Activated CD4-positive, alpha-beta T cell treated with anti-CD3 and anti-CD28 coated beads, Interleukin-2, amount 10 ng/mL, durations not matched to agents 24 days and 14 days (primary cell): ENCODE results near the gene IMPDH1. TPM values are rescaled to one million over a fixed set of nuclear protein-coding genes. Genes with fewer than 3 reads are reported as not detected.
A peak's percentile ranks its signal among the peaks of the same experiment; 100 is the strongest.

ENCODE experiments used
- DNase-seq: peaks from one replicate; pipeline ENCODE4 v3.0.0; 2022
- H3K27ac Mint-ChIP-seq: one replicate; pipeline ENCODE4 v1.8.0; 2022; ENCODE audit warnings: mild to moderate bottlenecking, mixed read lengths
- H3K27me3 Mint-ChIP-seq: one replicate; pipeline ENCODE4 v1.8.0; 2022; ENCODE audit warnings: mixed read lengths
- H3K36me3 Mint-ChIP-seq: one replicate; pipeline ENCODE4 v1.8.0; 2022; ENCODE audit warnings: low read depth, mild to moderate bottlenecking, mixed read lengths
- H3K4me1 Mint-ChIP-seq: one replicate; pipeline ENCODE4 v1.8.0; 2021; ENCODE audit warnings: mixed read lengths
- H3K4me3 Mint-ChIP-seq: one replicate; pipeline ENCODE4 v1.8.0; 2022; ENCODE audit warnings: mild to moderate bottlenecking, moderate library complexity, mixed read lengths
- H3K9me3 Mint-ChIP-seq: one replicate; pipeline ENCODE4 v1.8.0; 2021; ENCODE audit warnings: mixed read lengths
- intact Hi-C: fragments of 100-400 bp; cut with micrococcal nuclease; formaldehyde crosslinking; loops from one replicate; pipeline ENCODE4 v1.15.1; 2023
- total RNA-seq: library from RNA; stranded (reverse); gene quantifications from 2 replicates; pipeline ENCODE4 v1.2.3, GENCODE V29; 2022

Gene IMPDH1
- total RNA-seq, 1 donor from 2014 or later = 105 TPM

DNA sequence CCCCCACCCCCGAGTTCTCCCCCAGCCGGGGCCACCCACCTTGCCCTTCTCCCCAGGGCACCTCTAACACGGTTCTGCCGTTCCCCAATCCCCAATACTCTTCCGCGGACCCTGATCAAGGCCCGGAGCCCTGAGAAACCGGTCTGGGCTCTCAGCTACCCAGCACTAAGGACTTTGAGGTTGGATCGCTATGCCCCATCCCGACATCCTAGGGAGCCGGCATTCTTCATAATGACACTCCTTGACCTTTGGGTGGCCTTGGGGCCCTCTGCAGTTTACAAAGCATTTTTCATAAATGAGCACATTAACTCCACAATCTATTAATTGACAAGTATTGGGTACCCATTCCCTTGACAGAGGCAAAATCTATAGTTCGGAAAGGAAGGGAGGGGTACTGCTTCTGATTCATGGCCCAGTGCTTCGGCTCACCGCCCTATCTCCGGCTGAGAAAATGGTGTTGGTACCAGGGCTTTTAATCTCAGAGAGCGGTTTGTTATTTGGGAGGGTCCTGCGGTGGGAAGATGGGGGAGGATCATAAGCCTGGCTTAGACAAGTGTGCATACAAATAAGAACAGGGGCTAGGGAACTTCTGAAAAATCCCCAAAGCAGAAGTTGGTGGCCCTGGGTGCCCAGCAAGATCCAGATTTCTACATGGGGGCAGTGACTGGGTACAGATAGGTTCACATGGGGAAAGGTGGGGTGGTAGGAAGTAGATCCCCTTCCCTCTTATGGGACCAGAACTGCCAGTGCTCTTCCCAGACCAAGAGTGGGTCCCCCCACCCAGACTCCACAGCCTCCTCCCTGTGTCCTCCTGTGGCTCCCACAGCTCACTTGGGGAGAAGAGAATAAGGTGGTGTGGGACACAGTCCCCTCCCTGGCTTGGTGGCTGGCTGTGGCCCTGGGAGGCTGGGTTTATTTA lies 3.2 kb downstream of the IMPDH1 start:
- peak; percentile 64 for DNase-seq
- H3K27ac Mint-ChIP-seq = peak overlapping the region; percentile 90
- H3K36me3 Mint-ChIP-seq = peaks cover 10% of the 10 kb centered on the region
- peaks cover 46% of the 10 kb centered on the region for H3K4me1 Mint-ChIP-seq
- peaks cover 5% of the 10 kb centered on the region for H3K27me3 Mint-ChIP-seq
- intact Hi-C loops = loop anchor here (5.0 to 10.0 kb wide), 2 partner anchors 128 to 331 kb away; partner anchors contain the start of gene CALU
- H3K4me3 Mint-ChIP-seq = peak overlapping the region; percentile 88
- H3K9me3 Mint-ChIP-seq = no peaks in the 10 kb centered on the region

DNA sequence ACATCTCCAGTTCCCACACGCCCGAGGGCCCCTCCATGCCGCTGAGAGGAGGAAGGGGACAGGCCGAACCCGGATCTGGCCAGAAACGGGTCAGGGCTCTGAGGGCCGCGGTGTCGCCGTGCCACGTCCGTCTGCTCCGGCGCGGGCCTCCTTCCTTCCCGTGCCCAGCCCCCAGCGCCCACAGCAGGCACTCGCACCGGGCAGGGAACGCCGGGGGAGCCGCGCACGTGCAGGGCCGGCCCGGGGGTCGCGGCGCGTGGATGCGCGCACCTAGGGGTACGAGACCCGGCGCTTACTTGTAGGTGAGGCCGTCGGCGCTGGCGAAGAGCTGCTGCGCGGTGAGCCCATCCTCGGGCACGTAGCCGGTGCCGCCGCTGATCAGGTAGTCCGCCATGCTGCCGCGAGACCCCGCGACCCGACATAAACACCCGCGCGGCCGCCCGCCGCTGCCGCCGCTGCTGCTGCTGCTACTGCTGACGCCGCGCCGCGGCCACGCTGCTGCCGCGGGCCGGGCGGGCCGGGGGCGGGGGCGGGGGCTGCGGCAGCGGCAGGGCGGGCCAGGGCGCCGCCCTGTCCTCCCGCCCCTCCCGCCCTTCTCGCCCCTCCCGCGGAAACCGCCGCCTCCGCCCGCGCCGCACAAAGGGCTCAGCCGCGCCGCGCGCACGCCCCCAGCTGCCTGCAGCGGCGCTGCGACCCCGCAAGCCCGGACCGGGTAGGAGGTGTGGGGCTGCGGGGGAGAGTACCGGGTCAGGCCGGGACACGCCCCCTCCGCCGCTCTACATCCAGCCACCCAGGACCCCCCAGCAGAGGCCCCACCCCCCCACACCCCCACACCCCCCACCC lies 4.1 kb downstream of the IMPDH1 start:
- Mint-ChIP-seq H3K27ac (peak overlapping the region; percentile 72), H3K36me3 (peaks cover 19% of the 10 kb centered on the region), H3K9me3 (no peaks in the 10 kb centered on the region), H3K4me3 (peak overlapping the region; percentile 90), H3K4me1 (peaks cover 44% of the 10 kb centered on the region), H3K27me3 (peaks cover 5% of the 10 kb centered on the region)
- intact Hi-C loops = loop anchor here (5.0 to 10.0 kb wide), 2 partner anchors 129 to 332 kb away; partner anchors contain the start of gene CALU
- DNase-seq = peak; percentile 89

DNA sequence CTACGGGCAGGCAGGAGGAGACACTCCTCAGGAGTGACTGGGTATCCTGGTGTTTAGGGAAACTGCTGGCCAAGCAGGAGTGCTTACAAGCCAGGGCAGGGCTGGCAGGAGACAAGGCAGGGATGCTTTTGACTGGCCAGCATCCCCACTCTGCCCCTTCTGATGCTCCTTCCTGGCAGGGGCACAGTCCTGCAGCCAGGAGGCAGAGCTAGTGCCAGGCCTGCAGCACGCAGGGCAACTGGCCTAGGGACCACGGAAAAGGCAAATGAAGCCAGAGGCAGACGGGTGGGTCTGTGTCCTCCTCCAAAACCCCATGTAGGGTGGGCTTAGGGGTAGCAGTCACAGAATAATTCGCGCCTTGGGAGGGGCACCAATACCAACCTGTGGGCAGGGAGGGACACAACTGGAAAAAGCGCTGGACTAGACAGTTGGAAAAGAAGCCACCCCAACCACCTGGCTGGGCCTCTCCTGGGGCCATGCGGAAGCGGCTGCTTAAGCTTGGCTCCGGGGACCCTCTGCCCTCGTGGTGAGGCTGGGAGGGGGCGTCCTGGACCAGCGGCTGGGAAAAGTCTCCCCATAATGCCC lies 4.8 kb downstream of the IMPDH1 start:
- intact Hi-C loops = loop anchor here (5.0 to 10.0 kb wide), 2 partner anchors 130 to 332 kb away; partner anchors contain the start of gene CALU
- Mint-ChIP-seq H3K27ac (peak overlapping the region; percentile 82), H3K27me3 (peaks cover 2% of the 10 kb centered on the region)

DNA sequence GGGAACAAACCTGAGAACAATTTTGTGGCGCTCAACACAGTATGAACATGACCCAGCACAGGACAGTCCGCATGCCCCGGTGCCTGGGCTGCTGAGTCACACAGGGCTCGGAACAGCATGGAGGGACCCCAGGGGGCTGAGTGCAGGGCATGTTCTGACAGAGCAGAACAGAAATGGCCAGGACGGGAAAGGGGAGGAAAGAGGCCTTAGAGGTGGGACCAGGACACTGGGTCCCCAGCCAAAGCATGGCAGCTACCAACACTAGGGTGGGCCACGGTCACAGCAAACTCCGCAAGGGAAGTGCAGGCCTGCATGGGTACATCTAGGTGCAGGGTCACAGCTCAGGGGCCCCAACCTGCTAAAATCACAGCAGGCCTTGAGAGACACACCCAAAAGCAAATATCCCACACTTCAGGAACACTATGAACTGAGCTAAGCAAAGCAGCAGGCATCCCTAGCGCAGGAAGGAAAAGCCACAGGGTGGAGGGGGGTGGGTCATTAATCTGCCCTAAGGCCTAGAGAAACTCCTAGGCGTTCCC lies 5.6 kb downstream of the IMPDH1 start:
- no peak overlapping the region for H3K27ac Mint-ChIP-seq
- intact Hi-C loops = loop anchor here (10.0 kb wide), 1 partner anchor 131 kb away; no protein-coding TSS in a partner anchor
- peaks cover 39% of the 10 kb centered on the region for H3K4me1 Mint-ChIP-seq

More for the DNA sequence above, 4.8 kb downstream of the IMPDH1 start:
- Mint-ChIP-seq H3K36me3 (peaks cover 26% of the 10 kb centered on the region), H3K4me1 (peaks cover 40% of the 10 kb centered on the region), H3K9me3 (no peaks in the 10 kb centered on the region), H3K4me3 (peak overlapping the region; percentile 90)
- DNase-seq = peak; percentile 66

DNA sequence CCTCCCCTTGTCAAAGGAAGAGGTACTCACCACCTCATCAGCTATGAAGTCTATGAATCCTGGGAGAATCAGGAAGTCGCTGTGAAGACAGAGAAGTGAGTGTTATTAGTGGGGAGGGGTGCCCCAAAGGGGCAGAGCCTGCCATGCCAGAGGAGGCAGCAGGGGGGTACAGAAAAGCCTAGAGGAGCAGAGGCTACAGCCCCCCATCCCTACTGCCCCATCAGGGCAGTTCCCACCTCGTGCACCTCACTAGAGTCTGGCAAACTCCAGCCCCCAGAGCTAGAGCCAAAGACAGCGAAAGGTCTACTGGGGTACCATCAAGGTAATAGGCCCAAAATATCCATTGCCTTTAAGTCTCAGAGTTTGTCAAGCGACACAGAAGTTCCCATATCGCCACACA lies 6.1 kb downstream of the IMPDH1 start:
- Mint-ChIP-seq H3K36me3 (peaks cover 27% of the 10 kb centered on the region), H3K4me3 (peak overlapping the region; percentile 90), H3K4me1 (peaks cover 33% of the 10 kb centered on the region), H3K27ac (peak overlapping the region; percentile 52), H3K9me3 (no peaks in the 10 kb centered on the region), H3K27me3 (peaks cover 2% of the 10 kb centered on the region)
- DNase-seq = no peak
- intact Hi-C loops = loop anchor here (10.0 kb wide), 1 partner anchor 131 kb away; no protein-coding TSS in a partner anchor

More for the DNA sequence above, 5.6 kb downstream of the IMPDH1 start:
- peaks cover 27% of the 10 kb centered on the region for H3K36me3 Mint-ChIP-seq
- H3K27me3 Mint-ChIP-seq = peaks cover 2% of the 10 kb centered on the region
- DNase-seq = no peak
- peak overlapping the region; percentile 90 for H3K4me3 Mint-ChIP-seq
- H3K9me3 Mint-ChIP-seq = no peaks in the 10 kb centered on the region

DNA sequence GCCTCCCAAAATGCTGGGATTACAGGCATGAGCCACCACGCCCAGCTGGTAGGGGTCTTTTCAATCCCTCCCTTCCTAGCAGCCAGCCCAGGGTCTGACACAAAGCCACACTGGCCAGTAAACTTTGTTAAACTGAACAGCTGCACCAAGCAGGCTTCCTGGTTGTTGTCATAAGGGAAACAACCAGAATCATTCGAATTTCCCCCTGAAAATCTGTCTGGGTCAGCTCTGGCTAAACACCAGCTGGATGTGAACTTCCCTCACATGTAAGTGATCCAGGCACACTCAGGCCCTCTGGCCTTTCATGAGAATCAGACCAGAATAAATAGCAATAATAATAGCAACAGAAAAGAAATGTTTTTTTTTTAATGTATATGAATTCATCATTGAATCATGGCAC lies 7.4 kb downstream of the IMPDH1 start:
- intact Hi-C loops = loop anchor here (10.0 kb wide), 1 partner anchor 132 kb away; no protein-coding TSS in a partner anchor
- Mint-ChIP-seq H3K4me1 (peaks cover 23% of the 10 kb centered on the region), H3K27me3 (peaks cover 2% of the 10 kb centered on the region), H3K27ac (no peak overlapping the region), H3K9me3 (no peaks in the 10 kb centered on the region), H3K4me3 (no peak overlapping the region), H3K36me3 (peaks cover 37% of the 10 kb centered on the region)
- no peak for DNase-seq

DNA sequence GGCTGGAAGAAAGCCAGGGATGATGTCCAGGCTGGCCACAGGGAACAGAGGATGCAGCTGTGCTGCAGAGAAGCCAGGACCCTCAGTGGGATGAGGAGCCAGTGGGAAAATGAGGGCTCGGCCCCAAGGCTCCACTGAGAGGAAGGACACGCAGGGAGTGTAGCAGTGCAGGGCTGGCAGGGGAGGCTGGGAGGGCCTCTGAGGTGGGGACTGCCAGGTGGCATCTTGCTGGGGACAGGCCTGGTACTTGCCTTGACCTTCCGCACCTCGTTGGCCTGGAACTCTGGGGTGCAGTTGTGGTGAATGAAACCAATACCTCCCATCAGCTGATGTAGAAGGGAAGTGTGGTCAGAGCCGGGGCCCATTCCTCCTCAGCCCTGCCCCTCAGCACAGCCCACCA lies 9.2 kb downstream of the IMPDH1 start:
- intact Hi-C loops = loop anchor here (10.0 kb wide), 1 partner anchor 134 kb away; no protein-coding TSS in a partner anchor
- Mint-ChIP-seq H3K27me3 (no peaks in the 10 kb centered on the region), H3K4me3 (no peak overlapping the region)

DNA sequence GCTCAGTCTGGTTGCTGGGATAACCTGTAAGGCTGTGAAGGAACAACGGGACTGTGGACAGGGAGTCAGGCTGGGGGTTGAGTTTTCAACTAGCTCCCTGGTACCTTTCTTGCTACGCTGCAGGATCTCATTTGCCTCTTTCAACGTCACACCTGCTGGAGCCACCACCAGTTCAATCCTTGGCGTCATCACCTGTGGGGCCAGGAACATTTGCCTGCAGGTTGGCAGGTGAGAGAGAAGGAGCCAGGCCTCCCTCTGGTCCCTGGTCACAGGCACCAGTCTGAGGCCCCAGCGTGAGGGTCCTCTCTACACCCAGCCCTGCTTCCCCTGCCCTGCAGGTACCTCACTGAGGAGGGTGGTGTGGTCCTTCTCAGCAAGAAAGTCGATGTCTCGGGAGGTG lies 9.8 kb downstream of the IMPDH1 start:
- H3K4me1 Mint-ChIP-seq = peaks cover 11% of the 10 kb centered on the region
- H3K9me3 Mint-ChIP-seq = no peaks in the 10 kb centered on the region
- DNase-seq = no peak
- peaks cover 47% of the 10 kb centered on the region for H3K36me3 Mint-ChIP-seq
- no peak overlapping the region for H3K4me3 Mint-ChIP-seq
- H3K27me3 Mint-ChIP-seq = no peaks in the 10 kb centered on the region
- H3K27ac Mint-ChIP-seq = no peak overlapping the region
- intact Hi-C loops = loop anchor here (2.0 to 10.0 kb wide), 2 partner anchors 59 to 135 kb away; no protein-coding TSS in a partner anchor

More for the DNA sequence above, 9.2 kb downstream of the IMPDH1 start:
- no peak for DNase-seq
- Mint-ChIP-seq H3K27ac (no peak overlapping the region), H3K36me3 (peaks cover 47% of the 10 kb centered on the region), H3K9me3 (no peaks in the 10 kb centered on the region), H3K4me1 (peaks cover 12% of the 10 kb centered on the region)

DNA sequence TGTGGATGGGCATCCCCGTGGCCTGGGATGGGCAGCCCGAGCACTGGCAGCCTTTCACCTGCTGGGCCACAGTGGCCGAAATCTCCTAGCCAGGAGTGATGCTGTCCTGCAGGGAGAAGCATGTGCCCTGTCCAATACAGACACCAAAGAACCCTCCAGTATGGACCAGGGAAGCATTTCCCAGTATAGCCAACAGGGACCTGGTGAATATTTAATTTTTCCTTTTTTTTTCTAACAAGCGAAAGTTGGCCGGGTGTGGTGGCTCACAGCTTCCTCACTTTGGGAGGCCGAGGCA lies 11.0 kb downstream of the IMPDH1 start:
- intact Hi-C loops = loop anchor here (1.0 to 2.0 kb wide), 3 partner anchors 12 to 60 kb away; no protein-coding TSS in a partner anchor
- no peak overlapping the region for H3K4me3 Mint-ChIP-seq
- no peaks in the 10 kb centered on the region for H3K9me3 Mint-ChIP-seq
- no peak for DNase-seq
- H3K36me3 Mint-ChIP-seq = peaks cover 52% of the 10 kb centered on the region
- H3K27ac Mint-ChIP-seq = no peak overlapping the region
- no peaks in the 10 kb centered on the region for H3K27me3 Mint-ChIP-seq
- H3K4me1 Mint-ChIP-seq = peaks cover 2% of the 10 kb centered on the region

DNA sequence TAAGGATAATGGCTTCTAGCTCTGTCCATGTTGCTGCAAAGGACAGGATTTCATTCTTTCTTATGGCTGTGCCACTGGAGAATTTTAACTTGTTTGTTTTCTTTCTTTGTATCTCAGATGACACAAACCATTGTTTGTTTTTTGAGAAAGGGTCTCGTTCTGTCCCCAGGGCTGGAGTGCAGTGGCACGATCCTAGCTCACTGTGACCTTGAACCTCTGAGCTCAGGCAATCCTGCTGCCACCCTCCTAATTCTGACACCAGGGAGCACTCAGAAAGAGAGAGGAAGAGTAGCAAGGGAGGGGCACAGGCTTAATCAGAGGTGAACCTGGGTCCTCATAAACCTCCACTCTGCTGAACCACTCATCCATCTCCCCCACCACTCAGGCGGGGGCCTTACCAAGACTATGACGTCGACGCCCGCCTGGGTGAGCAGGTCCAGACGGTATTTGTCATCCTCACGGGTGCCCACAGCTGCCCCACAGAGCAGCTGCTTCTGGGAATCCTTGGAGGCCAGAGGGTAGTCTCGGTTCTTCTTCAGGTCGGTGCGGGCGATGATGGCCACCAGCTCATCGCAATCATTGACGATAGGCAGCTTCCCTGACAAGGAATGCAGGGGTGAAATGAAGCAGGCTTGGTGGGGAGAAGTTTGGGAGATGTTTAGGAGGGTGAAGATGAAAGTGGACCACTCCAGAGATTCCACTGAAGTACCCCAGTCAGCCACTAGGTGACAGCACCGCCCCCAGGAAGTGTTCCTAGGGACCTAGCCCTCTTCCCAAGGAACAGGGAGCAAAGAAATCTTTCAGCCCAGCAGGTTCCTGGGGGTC lies 11.6 kb downstream of the IMPDH1 start:
- Mint-ChIP-seq H3K9me3 (no peaks in the 10 kb centered on the region), H3K4me3 (no peak overlapping the region), H3K36me3 (peaks cover 51% of the 10 kb centered on the region), H3K27ac (no peak overlapping the region), H3K27me3 (no peaks in the 10 kb centered on the region), H3K4me1 (no peaks in the 10 kb centered on the region)
- intact Hi-C loops = loop anchor here (1.0 to 2.0 kb wide), 3 partner anchors 12 to 61 kb away; no protein-coding TSS in a partner anchor
- DNase-seq = peak; percentile 81

DNA sequence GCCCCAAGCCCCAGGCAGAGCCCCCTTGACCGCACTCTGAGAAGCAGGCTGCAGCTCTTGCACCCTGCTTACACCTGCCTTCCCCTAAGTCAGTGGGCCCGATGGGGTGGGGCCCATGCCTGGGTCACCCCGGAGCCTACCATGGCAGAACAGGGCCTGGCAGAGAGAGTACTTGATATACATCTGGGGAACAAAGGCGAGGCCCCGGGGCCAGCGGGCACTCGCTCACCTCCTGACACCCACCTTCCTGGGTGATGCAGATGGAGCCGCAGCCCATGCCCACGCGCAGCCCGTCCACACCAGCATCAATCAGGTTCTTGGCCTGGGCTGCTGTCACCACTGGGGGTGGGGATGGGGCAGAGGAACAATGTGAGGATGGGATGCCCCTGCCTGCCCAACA lies 13.4 kb downstream of the IMPDH1 start:
- Mint-ChIP-seq H3K4me3 (no peak overlapping the region), H3K27ac (no peak overlapping the region), H3K9me3 (no peaks in the 10 kb centered on the region), H3K4me1 (no peaks in the 10 kb centered on the region), H3K36me3 (peaks cover 47% of the 10 kb centered on the region), H3K27me3 (no peaks in the 10 kb centered on the region)
- DNase-seq = no peak
- intact Hi-C loops = no loop called here

DNA sequence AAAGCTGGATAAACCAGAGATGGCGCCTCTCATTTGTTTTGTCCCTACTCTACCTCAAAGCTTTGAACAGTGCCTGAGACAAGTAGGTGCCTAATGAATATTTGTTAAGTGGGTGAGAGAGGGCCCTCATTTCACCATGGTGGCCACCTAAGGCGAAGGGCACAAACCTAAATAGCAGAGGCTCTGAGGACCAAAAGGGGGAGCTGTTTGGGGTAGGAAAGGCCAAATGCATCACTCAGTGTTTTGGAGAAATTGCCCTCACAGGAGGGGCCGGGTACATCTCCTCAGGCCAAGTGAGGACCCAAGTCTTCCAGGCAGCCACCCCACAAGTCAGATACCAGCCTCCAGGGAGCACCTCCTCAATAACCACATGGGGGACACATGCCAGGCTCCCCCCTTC lies 14.0 kb downstream of the IMPDH1 start:
- H3K4me1 Mint-ChIP-seq = no peaks in the 10 kb centered on the region
- no peak for DNase-seq
- no peaks in the 10 kb centered on the region for H3K9me3 Mint-ChIP-seq
- no peaks in the 10 kb centered on the region for H3K27me3 Mint-ChIP-seq
- peaks cover 41% of the 10 kb centered on the region for H3K36me3 Mint-ChIP-seq
- intact Hi-C loops = no loop called here
- no peak overlapping the region for H3K27ac Mint-ChIP-seq
- H3K4me3 Mint-ChIP-seq = no peak overlapping the region
